ENCODE data around the gene SGCG. TPM values are rescaled to one million over a fixed set of nuclear protein-coding genes. Genes with fewer than 3 reads are reported as not detected.

SGCG gene
- polyA plus RNA-seq, 1 donor from 2014 or later, result not detected

DNA sequence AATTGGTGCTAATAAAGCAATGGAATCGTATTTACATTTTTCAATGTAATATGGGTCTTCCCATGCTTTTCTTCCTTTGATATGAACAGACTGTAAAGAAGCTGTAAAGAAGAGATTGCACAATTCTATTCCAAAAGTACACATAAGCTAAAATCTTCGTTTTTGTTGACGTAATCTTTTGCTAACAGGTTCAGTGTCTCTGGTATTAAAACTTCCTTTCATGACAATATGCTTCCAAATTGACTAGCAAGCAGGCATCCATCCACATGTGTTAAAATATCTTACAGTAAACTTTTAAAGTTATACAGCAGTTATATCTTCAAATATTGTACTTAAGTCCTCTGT is 19.3 kb upstream of the SGCG start:
- Histone ChIP-seq H4K20me1 (ENCODE audit: insufficient read depth) (no peaks in the 10 kb centered on the region), H3F3A (ENCODE audit: insufficient read depth, low read length, poor library complexity, severe bottlenecking) (no peaks in the 10 kb centered on the region), H3K9me2 (ENCODE audit: insufficient read depth, low read length) (no peaks in the 10 kb centered on the region), H3K27me3 (ENCODE audit: insufficient read depth, low read depth, low read length) (peaks cover 33% of the 10 kb centered on the region), H3K36me3 (ENCODE audit: insufficient read depth, low read length) (no peaks in the 10 kb centered on the region), H3K4me3 (ENCODE audit: low read length) (no peak overlapping the region), H2AFZ (ENCODE audit: low read depth, low read length) (no peak overlapping the region), H3K27ac (ENCODE audit: low read length) (no peak overlapping the region), H3K9ac (ENCODE audit: low read length) (no peak overlapping the region), H3K4me2 (ENCODE audit: low read length) (no peak overlapping the region), H3K9me3 (ENCODE audit: low read length) (no peaks in the 10 kb centered on the region), H3K79me2 (replicated peaks; ENCODE audit: insufficient read depth, low read length) (no peaks in the 10 kb centered on the region)
- TF ChIP-seq RAD21 (conservative IDR thresholded peaks at IDR 0.05), result no peak
- TF ChIP-seq, protein P1, sequence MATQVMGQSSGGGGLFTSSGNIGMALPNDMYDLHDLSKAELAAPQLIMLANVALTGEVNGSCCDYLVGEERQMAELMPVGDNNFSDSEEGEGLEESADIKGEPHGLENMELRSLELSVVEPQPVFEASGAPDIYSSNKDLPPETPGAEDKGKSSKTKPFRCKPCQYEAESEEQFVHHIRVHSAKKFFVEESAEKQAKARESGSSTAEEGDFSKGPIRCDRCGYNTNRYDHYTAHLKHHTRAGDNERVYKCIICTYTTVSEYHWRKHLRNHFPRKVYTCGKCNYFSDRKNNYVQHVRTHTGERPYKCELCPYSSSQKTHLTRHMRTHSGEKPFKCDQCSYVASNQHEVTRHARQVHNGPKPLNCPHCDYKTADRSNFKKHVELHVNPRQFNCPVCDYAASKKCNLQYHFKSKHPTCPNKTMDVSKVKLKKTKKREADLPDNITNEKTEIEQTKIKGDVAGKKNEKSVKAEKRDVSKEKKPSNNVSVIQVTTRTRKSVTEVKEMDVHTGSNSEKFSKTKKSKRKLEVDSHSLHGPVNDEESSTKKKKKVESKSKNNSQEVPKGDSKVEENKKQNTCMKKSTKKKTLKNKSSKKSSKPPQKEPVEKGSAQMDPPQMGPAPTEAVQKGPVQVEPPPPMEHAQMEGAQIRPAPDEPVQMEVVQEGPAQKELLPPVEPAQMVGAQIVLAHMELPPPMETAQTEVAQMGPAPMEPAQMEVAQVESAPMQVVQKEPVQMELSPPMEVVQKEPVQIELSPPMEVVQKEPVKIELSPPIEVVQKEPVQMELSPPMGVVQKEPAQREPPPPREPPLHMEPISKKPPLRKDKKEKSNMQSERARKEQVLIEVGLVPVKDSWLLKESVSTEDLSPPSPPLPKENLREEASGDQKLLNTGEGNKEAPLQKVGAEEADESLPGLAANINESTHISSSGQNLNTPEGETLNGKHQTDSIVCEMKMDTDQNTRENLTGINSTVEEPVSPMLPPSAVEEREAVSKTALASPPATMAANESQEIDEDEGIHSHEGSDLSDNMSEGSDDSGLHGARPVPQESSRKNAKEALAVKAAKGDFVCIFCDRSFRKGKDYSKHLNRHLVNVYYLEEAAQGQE (IDR thresholded peaks at IDR 0.05; ENCODE audit: borderline replicate concordance), result no peak
- TF ChIP-seq, protein P2, sequence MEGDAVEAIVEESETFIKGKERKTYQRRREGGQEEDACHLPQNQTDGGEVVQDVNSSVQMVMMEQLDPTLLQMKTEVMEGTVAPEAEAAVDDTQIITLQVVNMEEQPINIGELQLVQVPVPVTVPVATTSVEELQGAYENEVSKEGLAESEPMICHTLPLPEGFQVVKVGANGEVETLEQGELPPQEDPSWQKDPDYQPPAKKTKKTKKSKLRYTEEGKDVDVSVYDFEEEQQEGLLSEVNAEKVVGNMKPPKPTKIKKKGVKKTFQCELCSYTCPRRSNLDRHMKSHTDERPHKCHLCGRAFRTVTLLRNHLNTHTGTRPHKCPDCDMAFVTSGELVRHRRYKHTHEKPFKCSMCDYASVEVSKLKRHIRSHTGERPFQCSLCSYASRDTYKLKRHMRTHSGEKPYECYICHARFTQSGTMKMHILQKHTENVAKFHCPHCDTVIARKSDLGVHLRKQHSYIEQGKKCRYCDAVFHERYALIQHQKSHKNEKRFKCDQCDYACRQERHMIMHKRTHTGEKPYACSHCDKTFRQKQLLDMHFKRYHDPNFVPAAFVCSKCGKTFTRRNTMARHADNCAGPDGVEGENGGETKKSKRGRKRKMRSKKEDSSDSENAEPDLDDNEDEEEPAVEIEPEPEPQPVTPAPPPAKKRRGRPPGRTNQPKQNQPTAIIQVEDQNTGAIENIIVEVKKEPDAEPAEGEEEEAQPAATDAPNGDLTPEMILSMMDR (IDR thresholded peaks at IDR 0.05; ENCODE audit: poor library complexity, severe bottlenecking), result no peak
- TF ChIP-seq POLR2AphosphoS5 (IDR thresholded peaks at IDR 0.05), result no peak
- TF ChIP-seq MXI1 (conservative IDR thresholded peaks at IDR 0.05; ENCODE audit: poor library complexity, severe bottlenecking), result no peak
- TF ChIP-seq SMC3 (conservative IDR thresholded peaks at IDR 0.05; ENCODE audit: poor library complexity), result no peak
- TF ChIP-seq TAF1 (IDR thresholded peaks at IDR 0.05; ENCODE audit: low read depth), result no peak
- no peak for TF ChIP-seq EP300 (conservative IDR thresholded peaks at IDR 0.05; ENCODE audit: poor library complexity, severe bottlenecking)
- no peak for TF ChIP-seq EZH2 (IDR thresholded peaks at IDR 0.05; ENCODE audit: borderline replicate concordance, insufficient read depth, low read length, poor library complexity, severe bottlenecking)

DNA sequence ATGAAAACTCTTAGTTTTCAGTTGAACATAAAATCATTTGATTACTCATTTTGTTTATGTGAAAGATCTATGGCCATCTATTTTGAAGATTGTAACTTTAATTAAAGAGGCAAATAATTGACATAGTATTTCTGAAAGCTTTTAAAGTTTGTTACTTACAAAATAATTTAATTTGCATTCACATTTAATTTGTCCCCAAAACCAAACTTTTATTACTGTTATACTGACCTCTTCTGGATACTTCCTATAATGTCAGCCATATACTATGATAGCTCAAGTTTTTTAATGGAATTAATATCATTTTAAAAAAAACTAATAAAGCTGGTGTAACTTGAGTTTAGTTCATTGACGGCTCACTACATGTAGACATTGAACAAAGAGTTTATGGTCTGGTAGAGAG is 4.9 kb upstream of the SGCG start:
- Histone ChIP-seq H3K36me3 (ENCODE audit: insufficient read depth, low read length) (no peaks in the 10 kb centered on the region), H2AFZ (ENCODE audit: low read depth, low read length) (no peak overlapping the region), H3F3A (ENCODE audit: insufficient read depth, low read length, poor library complexity, severe bottlenecking) (no peaks in the 10 kb centered on the region), H3K4me2 (ENCODE audit: low read length) (no peak overlapping the region), H3K27me3 (ENCODE audit: insufficient read depth, low read depth, low read length) (no peaks in the 10 kb centered on the region), H3K9me2 (ENCODE audit: insufficient read depth, low read length) (no peaks in the 10 kb centered on the region), H3K9ac (ENCODE audit: low read length) (no peak overlapping the region), H3K9me3 (ENCODE audit: low read length) (no peaks in the 10 kb centered on the region), H3K27ac (ENCODE audit: low read length) (no peak overlapping the region), H3K79me2 (replicated peaks; ENCODE audit: insufficient read depth, low read length) (no peaks in the 10 kb centered on the region), H3K4me3 (ENCODE audit: low read length) (no peak overlapping the region), H4K20me1 (ENCODE audit: insufficient read depth) (no peaks in the 10 kb centered on the region)
- TF ChIP-seq SMC3 (conservative IDR thresholded peaks at IDR 0.05; ENCODE audit: poor library complexity), result peak; percentile 46
- TF ChIP-seq, protein P1 (IDR thresholded peaks at IDR 0.05; ENCODE audit: borderline replicate concordance), result no peak
- peak; percentile 45 for TF ChIP-seq RAD21 (conservative IDR thresholded peaks at IDR 0.05)
- TF ChIP-seq, protein P2 (IDR thresholded peaks at IDR 0.05; ENCODE audit: poor library complexity, severe bottlenecking), result peak; percentile 53
